HG03025 (cell line): ENCODE measurements around the gene ADRA2A.

Experiments used
- ATAC-seq: cut with Tn5 transposase; IDR thresholded peaks from one replicate; pipeline ENCODE4 v1.9.1; 2021; ENCODE audit warnings: mild to moderate bottlenecking, moderate library complexity; ENCODE audit not compliant: unreplicated experiment, low FRiP score

The ADRA2A gene

GRCh38 chr10:111109501-111110242, 32.8 kb downstream of the ADRA2A start:
- ATAC-seq, result no peak

DNA sequence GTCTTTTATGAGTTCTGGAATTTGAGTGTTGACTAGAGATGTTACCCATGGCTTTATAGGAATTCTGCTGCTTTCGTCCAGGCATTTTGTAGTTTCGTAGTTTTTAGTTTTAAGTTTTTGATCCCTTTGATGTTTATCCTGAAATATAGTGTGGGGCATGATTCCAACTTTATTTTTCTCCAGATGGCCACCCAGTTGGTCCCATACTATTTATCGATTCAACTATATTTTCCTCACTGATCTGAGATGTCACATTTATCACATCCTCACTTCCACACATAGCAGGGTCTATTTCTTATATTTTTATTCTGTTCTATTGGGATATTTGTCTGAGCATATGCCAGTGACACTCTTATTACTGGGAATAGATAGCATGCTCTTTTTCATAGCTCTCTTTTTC, 33.9 kb downstream of the ADRA2A start:
- no peak for ATAC-seq

GRCh38 chr10:111112333-111112732, 35.5 kb downstream of the ADRA2A start:
- no peak for ATAC-seq

- ATAC-seq, result no peak
Measured at GRCh38 chr10:111113238-111113960, 36.6 kb downstream of the ADRA2A start.

- ATAC-seq, result no peak
Measured at GRCh38 chr10:111113961-111114757, 37.3 kb downstream of the ADRA2A start.

DNA sequence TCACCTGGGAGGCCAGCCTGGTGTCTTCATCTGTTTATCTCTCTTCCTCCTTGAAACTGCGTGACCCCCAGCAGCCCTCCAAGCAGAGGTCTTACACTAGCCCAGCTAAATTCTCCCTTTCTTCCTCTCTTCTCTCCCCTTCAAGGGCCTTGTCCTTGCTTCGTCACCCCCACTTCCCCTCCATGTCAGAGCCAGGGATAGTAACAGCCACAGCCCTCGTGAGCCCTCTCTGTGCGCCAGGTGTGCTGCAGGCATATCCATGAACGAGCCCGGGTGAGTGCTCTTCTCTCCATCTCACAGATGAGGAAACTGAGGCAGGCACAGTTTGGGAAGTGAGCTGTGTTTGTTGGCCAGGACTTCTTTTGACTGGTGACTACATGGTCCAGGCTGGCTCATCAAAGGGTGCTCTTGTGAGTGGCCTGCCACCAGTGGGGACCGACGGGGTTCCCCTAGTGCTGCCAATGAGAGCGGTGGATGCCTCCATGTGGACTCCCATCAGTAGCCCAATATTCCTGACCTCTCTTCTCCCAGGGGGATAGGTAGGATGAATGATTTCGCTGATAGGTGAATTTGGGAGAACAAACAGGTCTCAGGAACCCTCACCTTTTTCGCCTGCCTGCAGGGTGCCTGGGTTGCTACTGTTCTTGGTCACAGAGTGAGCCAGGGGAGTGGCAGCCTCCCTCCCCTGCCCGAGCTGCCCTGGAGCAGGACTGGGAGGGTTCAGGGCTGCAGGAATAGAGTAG, 38.1 kb downstream of the ADRA2A start:
- ATAC-seq, result no peak

GRCh38 chr10:111116211-111116610, 39.4 kb downstream of the ADRA2A start:
- ATAC-seq, result no peak

- no peak for ATAC-seq
Measured at GRCh38 chr10:111116762-111117445, 40.1 kb downstream of the ADRA2A start.

DNA sequence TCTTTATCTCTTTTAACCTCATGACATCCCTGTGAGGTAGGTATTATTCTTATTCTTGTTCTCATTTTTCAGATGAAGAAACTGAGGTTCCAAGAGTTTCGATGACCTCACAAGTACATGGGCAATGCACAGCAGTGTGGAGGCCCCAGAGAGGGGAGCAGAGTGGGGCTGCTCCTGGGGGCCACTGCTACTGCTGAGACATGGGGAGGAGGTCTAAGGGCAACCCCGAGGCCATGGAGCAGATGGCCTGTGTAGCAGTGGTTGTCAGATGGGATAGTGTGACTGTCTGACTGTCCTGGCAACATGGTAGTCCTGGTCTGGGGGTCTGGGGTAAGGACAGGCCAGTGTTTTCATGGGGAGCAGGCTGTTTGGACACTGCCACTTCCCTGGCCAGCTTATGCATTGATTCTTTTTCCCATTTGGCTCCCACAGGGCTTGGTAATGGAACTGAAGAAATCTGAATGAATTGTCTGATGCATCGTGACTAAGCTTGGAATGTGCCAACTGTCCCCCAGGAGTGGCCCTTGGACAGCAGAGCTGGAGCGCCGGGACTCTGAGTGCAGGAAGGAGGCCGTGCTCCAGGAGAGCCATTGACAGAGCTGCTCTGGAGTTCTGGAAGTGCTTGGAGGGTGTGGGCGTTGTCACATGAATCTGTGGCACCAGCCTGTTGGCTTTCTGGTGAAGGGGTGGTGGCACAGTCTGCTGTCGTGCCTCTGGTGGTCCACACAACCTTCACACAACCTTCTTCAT, 40.9 kb downstream of the ADRA2A start:
- ATAC-seq, result no peak

GRCh38 chr10:111118758-111119157, 41.9 kb downstream of the ADRA2A start:
- no peak for ATAC-seq

DNA sequence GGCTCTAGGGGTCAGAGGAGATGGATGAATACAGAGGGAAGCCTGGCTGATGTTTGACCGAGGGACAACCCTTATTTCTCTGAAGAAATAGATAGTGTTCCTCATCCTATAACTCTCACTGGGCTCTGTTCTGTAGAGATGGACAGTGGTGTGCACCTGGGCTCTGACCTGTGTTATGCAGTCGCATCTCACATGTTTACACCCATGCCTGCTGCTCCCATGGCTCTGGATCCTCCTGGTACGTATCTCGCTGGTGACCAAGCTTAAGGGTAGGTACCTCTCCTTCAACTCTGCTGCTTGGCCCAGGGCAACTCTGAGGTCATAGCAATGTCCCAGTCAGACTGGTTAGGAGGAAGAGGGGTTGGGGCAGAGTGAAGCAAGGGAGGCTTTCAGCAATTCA, 42.8 kb downstream of the ADRA2A start:
- no peak for ATAC-seq

GRCh38 chr10:111122127-111122526, 45.3 kb downstream of the ADRA2A start:
- no peak for ATAC-seq

DNA sequence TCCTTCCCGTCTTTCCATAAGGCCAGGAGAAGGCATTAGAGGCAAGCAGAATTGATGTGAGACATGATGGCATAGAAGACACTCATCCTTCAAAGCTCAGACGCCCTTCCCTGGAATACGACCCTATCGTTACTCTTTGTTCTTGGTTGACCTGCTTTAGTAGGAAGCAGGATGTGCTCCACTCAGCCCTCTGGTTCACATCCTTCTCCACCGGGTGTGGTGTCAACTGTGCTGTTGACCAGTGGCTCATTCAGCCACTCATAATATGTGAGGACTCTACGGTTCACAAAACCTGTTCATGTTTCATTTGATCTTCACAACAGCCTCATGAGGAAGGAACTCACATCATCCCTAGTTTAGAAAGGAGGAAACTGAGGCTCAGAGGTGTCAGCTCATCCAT, 47.1 kb downstream of the ADRA2A start:
- no peak for ATAC-seq

GRCh38 chr10:111125102-111125501, 48.3 kb downstream of the ADRA2A start:
- ATAC-seq, result no peak

GRCh38 chr10:111126077-111126476, 49.2 kb downstream of the ADRA2A start:
- ATAC-seq, result no peak

- ATAC-seq, result no peak
Measured at GRCh38 chr10:111127081-111127848, 50.4 kb downstream of the ADRA2A start.

DNA sequence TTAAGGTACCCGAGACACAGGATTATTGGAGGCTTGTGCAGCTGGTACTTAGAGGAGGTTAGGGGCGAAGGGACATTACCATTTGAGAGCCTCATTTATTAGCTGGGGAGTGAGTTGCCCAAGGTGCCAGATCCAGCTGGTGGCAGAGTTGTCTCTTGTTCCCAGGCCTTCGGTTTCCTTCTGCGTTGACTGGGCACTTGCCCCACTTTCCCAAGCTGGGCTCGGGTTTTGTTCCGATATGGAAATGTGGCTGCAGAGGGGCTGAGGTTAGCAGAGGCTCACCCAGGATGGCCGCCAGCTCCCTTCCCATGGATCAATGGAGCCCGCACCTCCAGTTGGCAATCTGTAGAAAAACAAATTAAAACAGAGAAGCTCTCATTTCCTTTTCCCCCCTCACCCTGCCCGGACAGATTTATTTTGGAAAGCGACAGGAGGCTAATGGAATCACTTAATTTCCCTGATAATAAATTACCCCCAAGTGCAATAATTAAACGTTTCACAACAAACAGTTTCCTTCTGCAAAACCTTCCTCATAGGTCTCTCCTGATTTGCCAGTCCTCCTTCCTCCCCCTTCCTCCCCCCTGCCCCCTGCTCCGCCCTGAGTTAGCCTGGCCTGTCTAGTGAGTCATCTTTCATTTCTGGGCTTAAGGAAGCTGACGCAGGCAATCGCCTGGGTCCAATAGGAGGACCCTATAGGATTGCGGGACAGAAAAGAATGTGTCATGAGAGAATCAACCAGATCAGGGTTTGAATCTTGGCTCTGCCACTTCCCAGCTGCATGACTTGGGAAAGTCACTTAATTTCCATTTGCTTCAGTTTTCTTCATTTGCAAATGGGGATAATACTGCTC, 51.7 kb downstream of the ADRA2A start:
- ATAC-seq, result no peak

GRCh38 chr10:111129363-111129762, 52.5 kb downstream of the ADRA2A start:
- ATAC-seq, result no peak
